Mesodermal cell (in vitro differentiated cells): ENCODE results near the gene CTCF.

ENCODE experiments used
- H3K27ac ChIP-seq: 2 replicates; pipeline ENCODE4 v1.7.0; 2013; ENCODE audit warnings: mild to moderate bottlenecking, low read depth, low read length, moderate library complexity; ENCODE audit not compliant: severe bottlenecking
- H3K36me3 ChIP-seq: 2 replicates; pipeline ENCODE4 v1.7.1; 2013; ENCODE audit warnings: mild to moderate bottlenecking, low read length, moderate library complexity; ENCODE audit not compliant: control insufficient read depth, insufficient read depth
- H3K4me1 ChIP-seq: one replicate; pipeline ENCODE4 v1.7.1; 2013; ENCODE audit warnings: mild to moderate bottlenecking, low read length; ENCODE audit not compliant: insufficient read depth, control insufficient read depth, poor library complexity, severe bottlenecking
- H3K4me3 ChIP-seq: 2 replicates; pipeline ENCODE4 v1.7.0; 2013; ENCODE audit warnings: low read length, control low read depth, mild to moderate bottlenecking; ENCODE audit not compliant: insufficient read depth, poor library complexity, severe bottlenecking; ENCODE audit errors: extremely low read depth
- H3K9me3 ChIP-seq: 2 replicates; pipeline ENCODE4 v1.7.1; 2013; ENCODE audit warnings: mild to moderate bottlenecking, low read length, moderate library complexity; ENCODE audit not compliant: control insufficient read depth
- WGBS, 2 experiments: methylation state at CpG; one replicate each; pipeline ENCODE4 v1.1.5; 2013; ENCODE audit warnings: missing lambda C conversion rate in 2 of 2; ENCODE audit not compliant: insufficient coverage in 2 of 2; 5-methylcytosine and 5-hydroxymethylcytosine counted together

The CTCF gene

GRCh38 chr16:67544329-67544841 is 17.9 kb upstream of the CTCF start:
- Histone ChIP-seq H3K4me1 (peaks cover 17% of the 10 kb centered on the region), H3K4me3 (no peak overlapping the region), H3K36me3 (peaks cover 88% of the 10 kb centered on the region), H3K9me3 (no peaks in the 10 kb centered on the region), H3K27ac (no peak overlapping the region)
- WGBS, 2 experiments, result 91 to 96% methylated on average over 12 to 13 of the region's 13 CpGs

GRCh38 chr16:67544844-67545664 is 17.3 kb upstream of the CTCF start:
- no peak overlapping the region for H3K4me3 ChIP-seq
- H3K9me3 ChIP-seq, result no peaks in the 10 kb centered on the region
- H3K27ac ChIP-seq, result no peak overlapping the region
- peaks cover 15% of the 10 kb centered on the region for H3K4me1 ChIP-seq
- WGBS, 2 experiments, result 94 to 95% methylated on average over 7 to 12 of the region's 15 CpGs
- H3K36me3 ChIP-seq, result peaks cover 81% of the 10 kb centered on the region

GRCh38 chr16:67545665-67546024 is 16.7 kb upstream of the CTCF start:
- Histone ChIP-seq H3K4me3 (no peak overlapping the region), H3K36me3 (peaks cover 75% of the 10 kb centered on the region), H3K27ac (no peak overlapping the region), H3K4me1 (peaks cover 11% of the 10 kb centered on the region), H3K9me3 (no peaks in the 10 kb centered on the region)
- WGBS, 2 experiments, result 94 to 99% methylated on average over 11 to 14 of the region's 14 CpGs

GRCh38 chr16:67546091-67546501 is 16.2 kb upstream of the CTCF start:
- Histone ChIP-seq H3K4me3 (no peak overlapping the region), H3K36me3 (peaks cover 70% of the 10 kb centered on the region), H3K4me1 (peaks cover 7% of the 10 kb centered on the region), H3K27ac (no peak overlapping the region), H3K9me3 (no peaks in the 10 kb centered on the region)
- WGBS, 2 experiments, result 100% methylated on average over 3 to 5 of the region's 7 CpGs

GRCh38 chr16:67546761-67547422 is 15.4 kb upstream of the CTCF start:
- Histone ChIP-seq H3K27ac (no peak overlapping the region), H3K36me3 (peaks cover 63% of the 10 kb centered on the region), H3K4me1 (no peaks in the 10 kb centered on the region)

GRCh38 chr16:67547423-67548264 is 14.7 kb upstream of the CTCF start:
- H3K36me3 ChIP-seq, result peaks cover 55% of the 10 kb centered on the region

More at GRCh38 chr16:67546761-67547422, 15.4 kb upstream of the CTCF start:
- no peak overlapping the region for H3K4me3 ChIP-seq
- 36 to 41% methylated on average over 5 to 6 of the region's 7 CpGs for WGBS, 2 experiments
- H3K9me3 ChIP-seq, result no peaks in the 10 kb centered on the region

GRCh38 chr16:67548265-67549126 is 13.8 kb upstream of the CTCF start:
- H3K9me3 ChIP-seq, result no peaks in the 10 kb centered on the region
- H3K4me3 ChIP-seq, result no peak overlapping the region
- H3K27ac ChIP-seq, result no peak overlapping the region
- WGBS, 2 experiments, result 90 to 92% methylated on average over 4 of the region's 4 CpGs
- peaks cover 46% of the 10 kb centered on the region for H3K36me3 ChIP-seq
- no peaks in the 10 kb centered on the region for H3K4me1 ChIP-seq

More at GRCh38 chr16:67547423-67548264, 14.7 kb upstream of the CTCF start:
- Histone ChIP-seq H3K4me3 (no peak overlapping the region), H3K9me3 (no peaks in the 10 kb centered on the region), H3K27ac (no peak overlapping the region), H3K4me1 (no peaks in the 10 kb centered on the region)
- WGBS, 2 experiments, result 90 to 93% methylated on average over 10 to 13 of the region's 16 CpGs

GRCh38 chr16:67549240-67549639 is 13.1 kb upstream of the CTCF start:
- H3K27ac ChIP-seq, result no peak overlapping the region
- no CpG with 5 or more reads among the region's 4 CpGs for WGBS, 2 experiments
- peaks cover 39% of the 10 kb centered on the region for H3K36me3 ChIP-seq
- no peaks in the 10 kb centered on the region for H3K4me1 ChIP-seq
- no peaks in the 10 kb centered on the region for H3K9me3 ChIP-seq
- no peak overlapping the region for H3K4me3 ChIP-seq

- Histone ChIP-seq H3K27ac (no peak overlapping the region), H3K4me3 (no peak overlapping the region), H3K4me1 (no peaks in the 10 kb centered on the region), H3K36me3 (peaks cover 33% of the 10 kb centered on the region), H3K9me3 (no peaks in the 10 kb centered on the region)
- WGBS, 2 experiments, result 82 to 88% methylated on average over 1 of the region's 1 CpG
Observed at GRCh38 chr16:67549936-67550335, 12.4 kb upstream of the CTCF start.

- Histone ChIP-seq H3K36me3 (peaks cover 21% of the 10 kb centered on the region), H3K4me3 (no peak overlapping the region), H3K27ac (no peak overlapping the region), H3K9me3 (no peaks in the 10 kb centered on the region), H3K4me1 (no peaks in the 10 kb centered on the region)
- 89 to 96% methylated on average over 2 of the region's 2 CpGs for WGBS, 2 experiments
Observed at GRCh38 chr16:67551091-67551490, 11.2 kb upstream of the CTCF start.
